OCI-M2 (cell line): ENCODE results near the gene ZNG1F.
"Not testable (repeated sequence)": the region's sequence is repeated elsewhere in the genome, so short reads cannot be mapped to it uniquely, and the experiment has no call there.

Experiments used
- DNase-seq: peaks from one replicate; lab custom pipeline; 2025; ENCODE audit not compliant: unreplicated experiment; lab: John Stamatoyannopoulos, UW

ZNG1F gene

DNA sequence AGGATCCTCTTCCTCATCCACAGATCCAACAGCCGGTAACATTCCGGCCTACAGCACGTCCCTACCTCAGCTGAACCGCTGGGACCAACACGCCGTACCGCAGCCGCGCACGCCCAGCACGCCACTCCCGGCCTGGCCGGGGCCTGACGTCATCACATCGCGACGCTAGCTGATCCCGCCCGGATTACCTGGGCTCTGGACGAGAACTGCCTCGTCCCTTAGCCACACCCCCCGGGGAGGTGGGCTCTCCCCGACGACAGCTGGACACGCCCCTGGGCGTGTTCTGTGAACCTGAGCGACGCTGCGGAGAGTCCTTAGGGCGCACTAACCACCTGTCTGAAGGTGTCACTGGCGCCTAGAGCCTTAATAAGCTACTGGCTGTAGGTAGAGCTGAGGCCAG, at the start of gene ZNG1F:
TSS of gene ZNG1F (minus strand) at position 101 of the 400 bp plus-strand sequence. CDS start at position 42, 59 bp downstream.
- not testable (repeated sequence) for DNase-seq

DNA sequence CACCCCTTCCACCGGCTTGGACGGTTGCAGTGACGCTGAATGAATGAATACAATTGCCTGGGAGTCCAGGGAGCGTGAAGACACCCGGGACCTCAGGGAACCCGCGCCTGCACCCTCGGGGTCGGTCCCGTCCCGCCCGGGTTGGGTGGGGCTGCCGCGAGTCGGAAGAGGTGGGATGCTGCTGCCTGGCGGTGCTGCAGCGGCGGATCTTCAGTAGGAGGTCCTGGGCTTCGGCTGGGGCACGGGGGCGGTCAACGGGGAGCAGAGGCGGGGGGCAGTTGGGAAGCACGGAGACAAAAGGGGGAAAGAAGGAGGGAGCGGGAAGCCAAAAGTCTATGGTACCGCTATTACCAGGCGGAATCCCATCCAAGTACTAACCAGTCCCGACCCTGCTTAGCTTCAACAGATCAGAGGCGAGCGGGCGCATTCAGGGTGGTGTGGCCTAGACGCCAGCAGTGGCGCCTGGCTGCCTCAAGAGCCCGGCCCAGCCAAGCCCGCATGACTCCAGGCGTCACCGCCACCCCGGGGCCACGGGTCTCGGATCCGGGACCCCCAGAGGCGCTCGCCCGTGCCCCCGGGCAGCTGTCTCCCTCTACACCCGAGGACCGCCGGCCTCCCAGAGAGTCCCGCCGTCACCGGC, 48.1 kb upstream of the ZNG1F start:
- not testable (repeated sequence) for DNase-seq

DNA sequence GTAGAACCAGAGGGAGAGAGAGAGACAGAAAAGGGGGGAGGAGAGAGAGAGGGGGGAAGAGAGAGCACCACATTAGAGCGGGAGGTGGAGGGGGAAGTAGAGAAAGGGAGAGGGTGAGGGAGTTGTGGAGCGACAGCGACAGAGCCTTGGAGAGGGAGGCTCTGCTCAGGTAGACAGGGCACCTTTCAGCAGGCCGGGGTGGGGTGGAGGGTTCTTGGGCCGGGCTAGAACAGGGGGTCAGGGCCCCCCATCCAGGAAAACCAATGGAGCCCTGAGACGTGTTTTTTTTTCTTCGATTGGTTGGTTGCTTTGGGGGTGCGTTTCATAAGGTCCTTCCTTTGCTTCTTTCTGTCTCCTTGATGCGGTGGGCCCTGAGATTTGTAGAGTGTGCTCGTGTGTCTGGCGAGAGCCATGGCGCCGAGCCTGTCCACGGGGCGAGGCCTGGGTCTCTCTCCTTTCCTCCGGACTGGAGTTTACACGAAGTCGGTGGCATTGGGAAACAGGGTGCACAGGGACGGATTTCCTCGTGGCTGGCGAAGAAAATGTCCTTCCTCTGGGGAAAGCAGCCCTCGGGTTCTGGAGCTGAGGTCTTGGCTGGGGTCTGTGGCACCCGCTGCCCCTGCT, 47.5 kb upstream of the ZNG1F start:
- DNase-seq = not testable (repeated sequence)

- not testable (repeated sequence) for DNase-seq
Measured at GRCh38 chr9:41234811-41235805, 46.0 kb upstream of the ZNG1F start.

- DNase-seq = not testable (repeated sequence)
Measured at GRCh38 chr9:41234221-41234620, 45.1 kb upstream of the ZNG1F start.

- not testable (repeated sequence) for DNase-seq
Measured at GRCh38 chr9:41232326-41232725, 43.2 kb upstream of the ZNG1F start.

- DNase-seq = not testable (repeated sequence)
Measured at GRCh38 chr9:41230418-41230817, 41.3 kb upstream of the ZNG1F start.

DNA sequence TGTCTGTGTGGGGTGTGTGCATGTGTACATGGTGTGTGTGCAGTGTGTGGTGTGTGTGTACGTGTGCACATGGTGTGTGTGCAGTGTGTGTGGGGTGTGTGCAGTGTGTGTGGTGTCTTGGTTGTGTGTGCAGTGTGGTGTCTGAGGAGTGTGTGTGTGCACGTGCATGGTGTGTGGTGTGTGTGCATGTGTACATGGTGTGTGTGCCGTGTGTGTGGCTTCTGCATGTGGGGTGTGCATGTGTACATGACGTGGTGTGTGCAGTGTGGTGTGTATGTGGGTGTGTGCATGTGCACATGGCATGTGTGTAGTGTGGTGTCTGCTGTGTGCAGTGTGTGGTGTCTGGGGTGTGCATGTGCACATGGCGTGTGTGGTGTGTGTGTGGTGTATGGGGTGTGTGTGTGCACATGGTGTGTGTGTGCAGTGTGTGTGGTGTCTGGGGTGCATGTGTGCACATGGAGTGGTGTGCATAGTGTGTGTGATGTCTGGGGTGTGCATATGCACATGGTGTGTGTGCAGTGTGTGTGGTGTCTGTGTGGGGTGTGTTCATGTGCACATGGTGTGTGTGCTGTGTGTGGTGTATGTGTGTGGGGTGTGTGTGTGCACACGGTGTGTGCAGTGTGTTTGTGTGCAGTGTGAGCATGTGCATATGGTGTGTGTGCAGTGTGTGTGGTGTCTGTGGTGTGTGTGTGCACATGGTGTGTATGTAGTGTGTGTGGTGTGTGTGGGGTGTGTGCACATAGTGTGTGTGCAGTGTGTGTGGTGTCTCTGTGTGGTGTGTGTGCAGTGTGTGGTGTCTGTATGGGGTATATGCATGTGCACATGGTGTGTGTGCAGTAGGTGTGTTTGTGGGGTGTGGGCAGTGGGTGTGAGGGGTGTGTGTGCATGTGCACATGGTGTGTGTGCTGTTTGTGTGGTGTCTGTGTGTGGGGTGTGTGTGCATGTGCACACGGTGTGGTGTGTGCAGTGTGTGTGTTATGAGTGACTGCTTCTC, 40.6 kb upstream of the ZNG1F start:
- DNase-seq = no peak

DNA sequence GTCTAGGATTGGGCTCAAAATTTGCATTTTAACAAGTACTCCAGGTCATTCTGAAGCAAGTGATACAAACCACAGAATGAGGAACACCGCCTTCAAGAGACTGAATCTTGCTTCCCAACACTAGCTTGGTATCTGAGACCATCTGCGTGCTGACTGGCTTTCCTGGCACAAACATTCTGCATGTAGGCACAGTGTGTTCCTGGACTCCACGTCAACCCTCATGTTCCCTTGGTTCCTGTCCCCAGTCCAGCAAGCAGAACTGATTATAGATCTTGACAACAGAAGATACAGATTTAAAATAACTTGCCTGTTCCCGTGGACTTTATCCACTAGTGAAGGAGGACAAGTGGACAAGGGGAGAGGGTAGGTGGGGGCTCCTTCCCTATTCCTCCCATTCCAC, 30.7 kb upstream of the ZNG1F start:
- not testable (repeated sequence) for DNase-seq

GRCh38 chr9:41188439-41188838, 678 bp downstream of the ZNG1F start:
- DNase-seq = not testable (repeated sequence)

DNA sequence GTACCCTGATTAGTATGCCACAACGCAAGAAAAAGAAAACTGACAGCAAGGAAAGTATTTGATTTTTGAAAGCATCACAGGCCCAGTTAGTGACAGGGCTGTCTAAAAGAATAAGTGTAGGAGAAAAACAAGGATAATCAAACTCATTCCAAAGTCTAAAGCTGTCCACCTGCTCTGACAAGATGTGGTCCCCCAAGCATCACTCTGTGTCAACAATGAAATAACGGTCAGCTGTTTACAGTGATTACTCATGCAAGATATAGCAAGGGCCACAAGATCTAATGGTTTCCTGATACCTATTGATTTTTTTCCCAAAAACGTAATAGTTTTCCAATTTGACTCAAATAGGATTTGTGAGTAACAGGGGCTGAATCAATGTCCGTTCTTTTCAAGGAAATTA, 14.1 kb downstream of the ZNG1F start:
- not testable (repeated sequence) for DNase-seq

DNA sequence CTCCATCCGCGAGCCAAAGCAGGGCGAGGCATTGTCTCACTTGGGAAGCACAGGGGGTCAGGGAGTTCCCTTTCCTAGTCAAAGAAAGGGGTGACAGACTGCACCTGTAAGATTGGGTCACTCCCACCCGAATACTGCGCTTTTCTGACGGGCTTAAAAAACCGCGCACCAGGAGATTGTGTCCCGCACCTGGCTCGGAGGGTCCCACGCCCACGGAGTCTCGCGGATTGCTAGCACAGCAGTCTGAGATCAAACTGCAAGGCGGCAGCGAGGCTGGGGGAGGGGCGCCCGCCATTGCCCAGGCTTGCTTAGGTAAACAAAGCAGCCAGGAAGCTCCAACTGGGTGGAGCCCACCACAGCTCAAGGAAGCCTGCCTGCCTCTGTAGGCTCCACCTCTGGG, 39.0 kb downstream of the ZNG1F start:
- DNase-seq = not testable (repeated sequence)

DNA sequence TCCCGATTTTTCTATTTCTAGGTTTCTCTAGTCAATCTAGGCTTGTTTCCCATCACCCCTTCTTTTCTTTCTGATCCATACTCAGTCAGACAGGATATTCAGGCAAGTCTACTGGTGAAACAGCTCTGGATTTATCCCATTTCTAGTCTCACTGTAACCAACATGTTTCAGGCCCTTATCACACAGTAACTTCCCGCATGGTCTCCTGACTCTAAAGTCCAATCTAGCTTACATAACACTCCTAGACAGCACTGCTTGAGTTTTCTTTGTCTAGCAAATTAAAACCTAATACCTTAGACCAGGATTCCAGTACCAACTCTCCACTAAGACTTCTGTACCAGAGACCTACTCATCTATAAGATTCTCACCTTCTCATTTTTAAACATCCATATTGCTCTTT, 47.2 kb downstream of the ZNG1F start:
- not testable (repeated sequence) for DNase-seq

- not testable (repeated sequence) for DNase-seq
Measured at GRCh38 chr9:41128581-41128980, 60.5 kb downstream of the ZNG1F start, which contains the start of gene FOXD4L6. FOXD4L6 (minus strand) TSS chr9:41128681; CDS start chr9:41128383, 298 bp downstream.

GRCh38 chr9:41126746-41127446, 62.2 kb downstream of the ZNG1F start:
- not testable (repeated sequence) for DNase-seq

- DNase-seq = not testable (repeated sequence)
Measured at GRCh38 chr9:41125936-41126335, 63.2 kb downstream of the ZNG1F start.

DNA sequence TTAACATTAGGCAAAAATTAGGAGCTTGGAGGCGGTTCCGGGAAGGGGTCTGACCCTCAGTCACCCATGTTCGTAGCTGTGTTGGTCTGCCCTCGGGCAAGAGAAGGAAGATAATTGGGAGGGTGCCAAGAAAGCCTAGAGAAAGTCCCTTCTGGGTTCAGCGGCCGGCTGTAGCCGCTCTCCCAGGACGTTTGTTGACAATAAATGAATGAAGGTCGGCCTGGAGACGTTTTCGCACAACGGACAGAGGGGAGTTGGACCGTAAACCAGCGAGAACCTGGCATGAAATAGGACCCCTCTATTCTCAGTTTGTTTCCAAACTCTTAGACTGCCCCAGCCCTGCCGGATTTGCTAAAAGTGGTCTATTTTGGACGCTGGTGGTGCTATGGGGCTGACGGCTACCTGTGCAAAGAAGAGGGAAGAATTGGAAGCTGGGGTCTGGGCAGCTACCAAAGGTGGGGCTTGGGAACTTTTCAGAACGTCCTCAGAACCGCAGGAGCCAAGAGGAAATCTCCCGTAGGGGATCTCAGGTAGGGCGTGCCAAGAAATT, 63.9 kb downstream of the ZNG1F start:
- not testable (repeated sequence) for DNase-seq

- DNase-seq = not testable (repeated sequence)
Measured at GRCh38 chr9:41124250-41125108, 64.6 kb downstream of the ZNG1F start.
